ENCODE data around the gene TC2N.
A peak's percentile ranks its signal among the peaks of the same experiment; 100 is the strongest.

TC2N gene

GRCh38 chr14:91877376-91877915, 10.1 kb upstream of the TC2N start:
- H3K9me3 ChIP-seq, result no peaks in the 10 kb centered on the region
- H3K4me1 ChIP-seq, result peaks cover 0 to 22% (median 14%) of the 10 kb centered on the region in 4 donors
- no peak overlapping the region for H3K27ac ChIP-seq
- DNase-seq, result peak in 1 of 2 donors; percentile 19
- no peaks in the 10 kb centered on the region for H3K27me3 ChIP-seq
- no peak overlapping the region for H3K4me3 ChIP-seq
- peaks cover 56 to 80% (median 66%) of the 10 kb centered on the region in 3 donors for H3K36me3 ChIP-seq
- intact Hi-C loops (cut with DNase I; ENCODE audit: low total_unique reads), result no loop called here
- TF ChIP-seq, protein P1, sequence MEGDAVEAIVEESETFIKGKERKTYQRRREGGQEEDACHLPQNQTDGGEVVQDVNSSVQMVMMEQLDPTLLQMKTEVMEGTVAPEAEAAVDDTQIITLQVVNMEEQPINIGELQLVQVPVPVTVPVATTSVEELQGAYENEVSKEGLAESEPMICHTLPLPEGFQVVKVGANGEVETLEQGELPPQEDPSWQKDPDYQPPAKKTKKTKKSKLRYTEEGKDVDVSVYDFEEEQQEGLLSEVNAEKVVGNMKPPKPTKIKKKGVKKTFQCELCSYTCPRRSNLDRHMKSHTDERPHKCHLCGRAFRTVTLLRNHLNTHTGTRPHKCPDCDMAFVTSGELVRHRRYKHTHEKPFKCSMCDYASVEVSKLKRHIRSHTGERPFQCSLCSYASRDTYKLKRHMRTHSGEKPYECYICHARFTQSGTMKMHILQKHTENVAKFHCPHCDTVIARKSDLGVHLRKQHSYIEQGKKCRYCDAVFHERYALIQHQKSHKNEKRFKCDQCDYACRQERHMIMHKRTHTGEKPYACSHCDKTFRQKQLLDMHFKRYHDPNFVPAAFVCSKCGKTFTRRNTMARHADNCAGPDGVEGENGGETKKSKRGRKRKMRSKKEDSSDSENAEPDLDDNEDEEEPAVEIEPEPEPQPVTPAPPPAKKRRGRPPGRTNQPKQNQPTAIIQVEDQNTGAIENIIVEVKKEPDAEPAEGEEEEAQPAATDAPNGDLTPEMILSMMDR (IDR thresholded peaks at IDR 0.05), result no peak

- intact Hi-C loops (cut with DNase I; ENCODE audit: low total_unique reads), result no loop called here
- DNase-seq, result peak in 1 of 2 donors; percentile 19
- Histone ChIP-seq H3K4me1 (peaks cover 0 to 29% (median 22%) of the 10 kb centered on the region in 4 donors), H3K27me3 (no peaks in the 10 kb centered on the region), H3K36me3 (peaks cover 55 to 80% (median 67%) of the 10 kb centered on the region in 3 donors), H3K4me3 (no peak overlapping the region), H3K27ac (peak overlapping the region in 1 of 2 donors; percentile 27), H3K9me3 (no peaks in the 10 kb centered on the region)
- TF ChIP-seq, protein P1 (IDR thresholded peaks at IDR 0.05), result no peak
Measured at GRCh38 chr14:91876492-91876891, 9.2 kb upstream of the TC2N start.

DNA sequence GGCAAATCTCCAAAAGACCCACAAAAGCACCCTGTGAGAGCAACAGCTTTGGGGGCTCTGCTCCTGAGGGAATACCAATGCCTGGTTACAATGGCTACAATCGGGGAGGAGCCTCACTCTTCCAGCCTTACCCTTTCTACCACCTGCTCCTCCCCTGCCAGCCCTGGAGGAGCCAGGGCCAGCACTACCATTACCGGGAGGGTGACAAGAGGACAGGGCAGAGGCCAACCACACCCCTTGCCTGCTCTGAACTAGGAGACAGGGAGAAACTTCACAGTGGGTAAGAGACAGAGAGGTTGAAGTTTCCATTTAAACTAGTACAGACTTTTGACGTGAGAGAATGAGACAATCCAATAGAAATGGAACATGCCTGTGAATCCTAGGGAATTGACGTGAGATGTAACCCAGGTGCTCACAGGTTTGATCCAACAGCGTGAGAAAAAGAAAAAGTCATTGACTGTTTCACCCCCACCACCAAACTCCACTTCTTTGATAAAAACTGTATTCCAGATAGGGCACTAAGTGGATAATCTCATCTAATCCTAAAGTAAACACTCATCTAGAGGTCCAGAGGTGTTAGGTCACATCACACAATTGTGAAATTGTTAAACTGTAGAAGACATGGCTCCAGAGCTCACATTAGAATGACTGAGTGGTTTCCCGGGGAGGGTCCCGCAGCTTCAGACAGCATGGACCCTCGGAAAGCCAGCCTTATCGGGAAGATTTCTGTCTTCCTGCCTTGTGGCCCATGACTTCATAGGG, 8.4 kb upstream of the TC2N start:
- Histone ChIP-seq H3K4me3 (no peak overlapping the region), H3K9me3 (no peaks in the 10 kb centered on the region), H3K36me3 (peaks cover 48 to 74% (median 62%) of the 10 kb centered on the region in 3 donors), H3K4me1 (peaks cover 0 to 34% (median 24%) of the 10 kb centered on the region in 4 donors), H3K27me3 (no peaks in the 10 kb centered on the region), H3K27ac (peak overlapping the region; percentile 3 to 79)
- intact Hi-C loops (cut with DNase I; ENCODE audit: low total_unique reads), result no loop called here
- DNase-seq, result no peak
- TF ChIP-seq, protein P1 (IDR thresholded peaks at IDR 0.05), result no peak

DNA sequence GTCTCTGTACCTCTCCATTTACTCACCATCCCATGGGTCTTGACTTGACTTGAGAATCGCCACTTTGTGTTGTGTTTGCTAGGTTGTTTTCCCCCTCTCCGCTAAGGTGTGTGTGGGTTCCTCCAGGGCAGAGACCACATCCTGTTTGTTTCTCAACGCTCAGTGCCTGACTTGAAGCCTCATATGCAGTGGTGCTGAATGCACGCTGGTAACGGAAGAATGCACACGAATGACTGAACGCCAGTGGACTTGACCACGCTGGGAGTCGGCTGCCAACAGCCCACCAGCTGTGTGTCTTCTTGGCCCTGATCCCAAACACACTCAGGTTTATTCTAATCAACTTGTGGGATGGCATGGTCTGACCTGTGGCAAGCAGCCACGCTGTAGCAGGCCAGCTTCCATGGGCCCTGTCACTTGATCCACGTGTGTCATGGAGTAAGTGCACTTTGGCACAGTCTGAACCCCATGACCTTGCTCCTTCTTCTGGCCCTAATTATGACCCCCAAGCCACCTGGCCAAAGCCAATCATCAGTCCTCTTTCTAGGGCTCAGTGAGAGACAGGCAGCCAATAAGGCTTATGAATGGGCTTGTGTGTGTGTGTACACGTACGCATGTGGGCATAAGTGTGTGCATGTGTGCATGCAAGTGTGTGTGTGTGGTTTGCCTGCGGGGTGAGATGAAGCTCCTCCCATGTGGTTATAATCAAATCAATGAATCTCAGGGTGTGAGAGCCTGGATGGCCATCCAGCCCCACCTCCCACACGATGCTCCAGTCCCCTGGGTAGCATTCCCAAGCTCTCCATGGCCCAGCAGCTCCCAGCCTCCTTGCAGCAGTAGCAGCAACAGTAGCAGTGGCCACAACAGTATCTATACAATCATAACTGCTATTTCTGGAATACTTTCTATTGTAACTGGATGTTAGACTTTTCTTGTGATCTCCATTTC, 6.4 kb upstream of the TC2N start:
- DNase-seq, result no peak
- intact Hi-C loops (cut with DNase I; ENCODE audit: low total_unique reads), result no loop called here

More for the DNA sequence above, 6.4 kb upstream of the TC2N start:
- Histone ChIP-seq H3K27ac (peak overlapping the region; percentile 76 to 79), H3K36me3 (peaks cover 36 to 74% (median 67%) of the 10 kb centered on the region in 3 donors), H3K4me1 (peaks cover 0 to 34% (median 24%) of the 10 kb centered on the region in 4 donors), H3K9me3 (no peaks in the 10 kb centered on the region), H3K27me3 (no peaks in the 10 kb centered on the region), H3K4me3 (no peak overlapping the region)
- TF ChIP-seq, protein P1 (IDR thresholded peaks at IDR 0.05), result no peak
